ENCODE measurements around the gene KCNJ1. TPM values are rescaled to one million over a fixed set of nuclear protein-coding genes. Genes with fewer than 3 reads are reported as not detected.
A peak's percentile ranks its signal among the peaks of the same experiment; 100 is the strongest.

KCNJ1 gene
- total and polyA plus RNA-seq, 10 of the 15 experiments (the other 5 are each of a cell fraction or from before 2014, with no cell fraction given): not detected

DNA sequence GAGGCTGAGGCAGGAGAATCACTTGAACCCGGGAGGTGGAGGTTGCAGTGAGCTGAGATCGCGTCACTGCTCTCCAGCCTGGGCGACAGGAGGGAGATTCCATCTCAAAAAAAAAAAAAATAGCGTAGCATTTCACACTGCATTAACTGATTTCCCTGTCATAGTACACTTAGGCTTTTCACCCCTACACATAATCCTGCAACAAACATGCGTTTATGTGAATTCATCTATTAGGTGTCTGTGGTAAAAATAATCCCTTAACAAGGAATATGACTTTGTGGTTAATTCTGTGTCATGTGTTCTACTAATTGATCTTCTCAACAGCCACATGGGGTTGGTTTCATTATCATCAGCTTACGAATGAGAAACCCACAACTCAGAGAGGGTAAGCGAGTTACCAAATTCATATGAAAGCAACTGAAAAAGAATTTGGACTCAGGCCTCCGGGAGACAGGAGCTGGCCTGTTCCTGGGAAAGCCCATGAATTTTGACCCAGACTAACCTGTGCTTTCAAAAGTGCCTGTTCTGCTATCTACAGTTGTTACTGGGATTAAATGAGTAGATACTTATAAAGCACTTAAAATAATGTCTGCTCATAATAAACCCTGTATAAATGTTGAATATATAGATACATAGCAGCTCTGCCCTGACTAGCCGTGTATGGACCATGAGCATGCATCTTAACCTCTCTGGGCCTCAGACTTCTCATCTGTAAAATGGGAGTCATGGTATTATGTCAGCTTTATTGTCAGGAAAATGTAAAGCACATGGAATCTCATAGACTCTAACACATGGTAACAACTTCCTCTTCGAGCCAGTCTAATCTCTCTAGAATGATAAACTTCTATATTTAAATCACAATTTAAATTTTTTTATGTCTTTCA is 36.6 kb downstream of the KCNJ1 start (continued):
- TF ChIP-seq IKZF1 (conservative IDR thresholded peaks at IDR 0.05): peak; percentile 91
- TF ChIP-seq NR2C2 (IDR thresholded peaks at IDR 0.05; ENCODE audit: borderline replicate concordance, control insufficient read depth, insufficient read length, low read depth): no peak
- no peak for TF ChIP-seq RCOR1 (conservative IDR thresholded peaks at IDR 0.05; ENCODE audit: low read depth, low read length)
- no peak for TF ChIP-seq SREBF2 (IDR thresholded peaks at IDR 0.05; ENCODE audit: low read length)
- no peak for TF ChIP-seq RAD21 (IDR thresholded peaks at IDR 0.05; ENCODE audit: insufficient read depth, low read depth, low read length)
- no peak for TF ChIP-seq ETV6 (conservative IDR thresholded peaks at IDR 0.05 in 1 of 2, IDR thresholded peaks at IDR 0.05 in 1 of 2; ENCODE audit: borderline replicate concordance in 1 of 2, low read depth in 1 of 2)
- TF ChIP-seq CEBPB (IDR thresholded peaks at IDR 0.05; ENCODE audit: borderline replicate concordance in 1 of 2, low read depth in 2 of 2, low read length in 2 of 2): no peak
- TF ChIP-seq, protein P1, sequence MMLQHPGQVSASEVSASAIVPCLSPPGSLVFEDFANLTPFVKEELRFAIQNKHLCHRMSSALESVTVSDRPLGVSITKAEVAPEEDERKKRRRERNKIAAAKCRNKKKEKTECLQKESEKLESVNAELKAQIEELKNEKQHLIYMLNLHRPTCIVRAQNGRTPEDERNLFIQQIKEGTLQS (IDR thresholded peaks at IDR 0.05; ENCODE audit: borderline replicate concordance, extremely low read depth, low read depth, low read length): no peak
- no peak for TF ChIP-seq FOXK2 (IDR thresholded peaks at IDR 0.05)
- TF ChIP-seq, protein P2, sequence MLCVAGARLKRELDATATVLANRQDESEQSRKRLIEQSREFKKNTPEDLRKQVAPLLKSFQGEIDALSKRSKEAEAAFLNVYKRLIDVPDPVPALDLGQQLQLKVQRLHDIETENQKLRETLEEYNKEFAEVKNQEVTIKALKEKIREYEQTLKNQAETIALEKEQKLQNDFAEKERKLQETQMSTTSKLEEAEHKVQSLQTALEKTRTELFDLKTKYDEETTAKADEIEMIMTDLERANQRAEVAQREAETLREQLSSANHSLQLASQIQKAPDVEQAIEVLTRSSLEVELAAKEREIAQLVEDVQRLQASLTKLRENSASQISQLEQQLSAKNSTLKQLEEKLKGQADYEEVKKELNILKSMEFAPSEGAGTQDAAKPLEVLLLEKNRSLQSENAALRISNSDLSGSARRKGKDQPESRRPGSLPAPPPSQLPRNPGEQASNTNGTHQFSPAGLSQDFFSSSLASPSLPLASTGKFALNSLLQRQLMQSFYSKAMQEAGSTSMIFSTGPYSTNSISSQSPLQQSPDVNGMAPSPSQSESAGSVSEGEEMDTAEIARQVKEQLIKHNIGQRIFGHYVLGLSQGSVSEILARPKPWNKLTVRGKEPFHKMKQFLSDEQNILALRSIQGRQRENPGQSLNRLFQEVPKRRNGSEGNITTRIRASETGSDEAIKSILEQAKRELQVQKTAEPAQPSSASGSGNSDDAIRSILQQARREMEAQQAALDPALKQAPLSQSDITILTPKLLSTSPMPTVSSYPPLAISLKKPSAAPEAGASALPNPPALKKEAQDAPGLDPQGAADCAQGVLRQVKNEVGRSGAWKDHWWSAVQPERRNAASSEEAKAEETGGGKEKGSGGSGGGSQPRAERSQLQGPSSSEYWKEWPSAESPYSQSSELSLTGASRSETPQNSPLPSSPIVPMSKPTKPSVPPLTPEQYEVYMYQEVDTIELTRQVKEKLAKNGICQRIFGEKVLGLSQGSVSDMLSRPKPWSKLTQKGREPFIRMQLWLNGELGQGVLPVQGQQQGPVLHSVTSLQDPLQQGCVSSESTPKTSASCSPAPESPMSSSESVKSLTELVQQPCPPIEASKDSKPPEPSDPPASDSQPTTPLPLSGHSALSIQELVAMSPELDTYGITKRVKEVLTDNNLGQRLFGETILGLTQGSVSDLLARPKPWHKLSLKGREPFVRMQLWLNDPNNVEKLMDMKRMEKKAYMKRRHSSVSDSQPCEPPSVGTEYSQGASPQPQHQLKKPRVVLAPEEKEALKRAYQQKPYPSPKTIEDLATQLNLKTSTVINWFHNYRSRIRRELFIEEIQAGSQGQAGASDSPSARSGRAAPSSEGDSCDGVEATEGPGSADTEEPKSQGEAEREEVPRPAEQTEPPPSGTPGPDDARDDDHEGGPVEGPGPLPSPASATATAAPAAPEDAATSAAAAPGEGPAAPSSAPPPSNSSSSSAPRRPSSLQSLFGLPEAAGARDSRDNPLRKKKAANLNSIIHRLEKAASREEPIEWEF (IDR thresholded peaks at IDR 0.05; ENCODE audit: insufficient replicate concordance, low read depth, low read length): no peak
- no peak for TF ChIP-seq CHD4 (IDR thresholded peaks at IDR 0.05)
- no peak for TF ChIP-seq EED (IDR thresholded peaks at IDR 0.05; ENCODE audit: low read depth)
- TF ChIP-seq, protein P3, sequence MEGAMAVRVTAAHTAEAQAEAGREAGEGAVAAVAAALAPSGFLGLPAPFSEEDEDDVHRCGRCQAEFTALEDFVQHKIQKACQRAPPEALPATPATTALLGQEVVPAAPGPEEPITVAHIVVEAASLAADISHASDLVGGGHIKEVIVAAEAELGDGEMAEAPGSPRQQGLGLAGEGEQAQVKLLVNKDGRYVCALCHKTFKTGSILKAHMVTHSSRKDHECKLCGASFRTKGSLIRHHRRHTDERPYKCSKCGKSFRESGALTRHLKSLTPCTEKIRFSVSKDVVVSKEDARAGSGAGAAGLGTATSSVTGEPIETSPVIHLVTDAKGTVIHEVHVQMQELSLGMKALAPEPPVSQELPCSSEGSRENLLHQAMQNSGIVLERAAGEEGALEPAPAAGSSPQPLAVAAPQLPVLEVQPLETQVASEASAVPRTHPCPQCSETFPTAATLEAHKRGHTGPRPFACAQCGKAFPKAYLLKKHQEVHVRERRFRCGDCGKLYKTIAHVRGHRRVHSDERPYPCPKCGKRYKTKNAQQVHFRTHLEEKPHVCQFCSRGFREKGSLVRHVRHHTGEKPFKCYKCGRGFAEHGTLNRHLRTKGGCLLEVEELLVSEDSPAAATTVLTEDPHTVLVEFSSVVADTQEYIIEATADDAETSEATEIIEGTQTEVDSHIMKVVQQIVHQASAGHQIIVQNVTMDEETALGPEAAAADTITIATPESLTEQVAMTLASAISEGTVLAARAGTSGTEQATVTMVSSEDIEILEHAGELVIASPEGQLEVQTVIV (IDR thresholded peaks at IDR 0.05; ENCODE audit: borderline replicate concordance, partially characterized antibody): no peak
- TF ChIP-seq, protein P4, sequence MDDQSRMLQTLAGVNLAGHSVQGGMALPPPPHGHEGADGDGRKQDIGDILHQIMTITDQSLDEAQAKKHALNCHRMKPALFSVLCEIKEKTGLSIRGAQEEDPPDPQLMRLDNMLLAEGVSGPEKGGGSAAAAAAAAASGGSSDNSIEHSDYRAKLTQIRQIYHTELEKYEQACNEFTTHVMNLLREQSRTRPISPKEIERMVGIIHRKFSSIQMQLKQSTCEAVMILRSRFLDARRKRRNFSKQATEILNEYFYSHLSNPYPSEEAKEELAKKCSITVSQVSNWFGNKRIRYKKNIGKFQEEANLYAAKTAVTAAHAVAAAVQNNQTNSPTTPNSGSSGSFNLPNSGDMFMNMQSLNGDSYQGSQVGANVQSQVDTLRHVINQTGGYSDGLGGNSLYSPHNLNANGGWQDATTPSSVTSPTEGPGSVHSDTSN (IDR thresholded peaks at IDR 0.05; ENCODE audit: insufficient replicate concordance, low read depth, low read length): no peak
- TF ChIP-seq, protein P5, sequence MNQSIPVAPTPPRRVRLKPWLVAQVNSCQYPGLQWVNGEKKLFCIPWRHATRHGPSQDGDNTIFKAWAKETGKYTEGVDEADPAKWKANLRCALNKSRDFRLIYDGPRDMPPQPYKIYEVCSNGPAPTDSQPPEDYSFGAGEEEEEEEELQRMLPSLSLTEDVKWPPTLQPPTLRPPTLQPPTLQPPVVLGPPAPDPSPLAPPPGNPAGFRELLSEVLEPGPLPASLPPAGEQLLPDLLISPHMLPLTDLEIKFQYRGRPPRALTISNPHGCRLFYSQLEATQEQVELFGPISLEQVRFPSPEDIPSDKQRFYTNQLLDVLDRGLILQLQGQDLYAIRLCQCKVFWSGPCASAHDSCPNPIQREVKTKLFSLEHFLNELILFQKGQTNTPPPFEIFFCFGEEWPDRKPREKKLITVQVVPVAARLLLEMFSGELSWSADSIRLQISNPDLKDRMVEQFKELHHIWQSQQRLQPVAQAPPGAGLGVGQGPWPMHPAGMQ (IDR thresholded peaks at IDR 0.05; ENCODE audit: borderline replicate concordance): peak; percentile 38; the same call in 1 of the 2 replicates
- TF ChIP-seq, protein P6, sequence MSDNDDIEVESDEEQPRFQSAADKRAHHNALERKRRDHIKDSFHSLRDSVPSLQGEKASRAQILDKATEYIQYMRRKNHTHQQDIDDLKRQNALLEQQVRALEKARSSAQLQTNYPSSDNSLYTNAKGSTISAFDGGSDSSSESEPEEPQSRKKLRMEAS (IDR thresholded peaks at IDR 0.05; ENCODE audit: low read depth, low read length): no peak
- peak; percentile 91 for TF ChIP-seq RAD51 (IDR thresholded peaks at IDR 0.05)

Data from GM12878 (cell line).